HEK293 (cell line): Measurements from ENCODE around the gene FAAP100.

Source experiments
- CTCF ChIP-seq: fragments of 450-650 bp; formaldehyde crosslinking; IDR thresholded peaks from 2 replicates; pipeline ENCODE4 v1.5.1; 2016; ENCODE audit warnings: missing biosample characterization, missing genetic modification characterization
- REPIN1 ChIP-seq: fragments of 450-650 bp; formaldehyde crosslinking; IDR thresholded peaks from 2 replicates; pipeline ENCODE4 v1.5.1; 2017; ENCODE audit warnings: missing biosample characterization, missing genetic modification characterization, low read depth
- ZNF174 ChIP-seq: fragments of 450-650 bp; formaldehyde crosslinking; IDR thresholded peaks from 2 replicates; pipeline ENCODE4 v1.5.0; 2017; ENCODE audit warnings: missing biosample characterization, mild to moderate bottlenecking, missing genetic modification characterization
- ZNF302 ChIP-seq: fragments of 450-650 bp; formaldehyde crosslinking; IDR thresholded peaks from 2 replicates; pipeline ENCODE4 v1.5.1; 2016; ENCODE audit warnings: missing biosample characterization, missing genetic modification characterization, low read depth
- ZNF341 ChIP-seq: fragments of 450-650 bp; formaldehyde crosslinking; IDR thresholded peaks from 2 replicates; pipeline ENCODE4; 2016; ENCODE audit warnings: low read depth, missing biosample characterization, missing genetic modification characterization

- TF ChIP-seq ZNF341 (tag by site-specific recombination) (no peak), ZNF174 (tag by site-specific recombination) (no peak), REPIN1 (tag by site-specific recombination) (no peak), CTCF (tag by site-specific recombination) (no peak), ZNF302 (tag by site-specific recombination) (no peak)
Observed at GRCh38 chr17:81532490-81533287, 19.5 kb downstream of the FAAP100 start.
